ENCODE measurements around the gene CCDC3. TPM values are rescaled to one million over a fixed set of nuclear protein-coding genes. Genes with fewer than 3 reads are reported as not detected.

Gene CCDC3
- total RNA-seq, 3 donors from 2014 or later (not counting 1 experiment from before 2014, with no cell fraction given) = 0.21 to 0.23 (median 0.23) TPM

DNA sequence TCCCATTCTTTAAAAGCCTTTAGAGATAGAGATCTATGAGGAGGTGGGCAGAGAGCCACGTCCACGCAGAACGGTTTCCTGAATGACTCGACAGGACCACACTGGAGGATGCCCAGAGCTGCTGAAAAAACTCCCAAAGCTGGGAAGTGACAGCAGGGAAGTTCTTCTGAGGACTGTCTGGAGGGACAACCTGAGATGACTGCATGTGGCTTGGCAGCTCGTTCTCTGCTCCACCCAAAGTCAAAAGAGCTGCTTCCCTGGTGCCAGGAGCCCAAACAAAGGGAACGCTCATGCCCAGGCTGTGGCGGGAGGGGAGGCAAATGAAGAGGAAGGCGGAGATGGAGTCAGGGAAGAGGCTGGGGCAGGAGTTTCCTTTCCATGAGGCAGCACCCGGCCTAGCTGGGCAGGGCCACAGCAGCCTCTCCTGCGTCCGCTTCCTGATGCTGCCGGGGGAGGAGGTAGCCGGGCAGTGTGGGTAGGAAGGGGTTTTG, 95.4 kb downstream of the CCDC3 start:
- WGBS (ENCODE audit: insufficient coverage) = 74% methylated on average over 13 of the region's 13 CpGs
- peaks cover 7 to 28% of the 10 kb centered on the region in 2 donors for H3K27me3 Mint-ChIP-seq (ENCODE audit: low read depth in 2 of 2)
- H3K9me3 ChIP-seq (ENCODE audit: control insufficient read depth, insufficient read depth, low read length) = no peaks in the 10 kb centered on the region
- H3K4me1 ChIP-seq (ENCODE audit: control insufficient read depth, insufficient read depth, low read length) = no peaks in the 10 kb centered on the region
- intact Hi-C loops (cut with micrococcal nuclease) = no loop called here
- H3K36me3 ChIP-seq (ENCODE audit: control insufficient read depth, insufficient read depth, low read length) = no peaks in the 10 kb centered on the region
- no peaks in the 10 kb centered on the region for H3K27me3 ChIP-seq (ENCODE audit: control insufficient read depth, insufficient read depth, low read length)
- ATAC-seq = no peak
- H3K27ac Mint-ChIP-seq = no peak overlapping the region
- H3K4me3 ChIP-seq (ENCODE audit: low read length) = no peak overlapping the region
- TF ChIP-seq, protein P1, sequence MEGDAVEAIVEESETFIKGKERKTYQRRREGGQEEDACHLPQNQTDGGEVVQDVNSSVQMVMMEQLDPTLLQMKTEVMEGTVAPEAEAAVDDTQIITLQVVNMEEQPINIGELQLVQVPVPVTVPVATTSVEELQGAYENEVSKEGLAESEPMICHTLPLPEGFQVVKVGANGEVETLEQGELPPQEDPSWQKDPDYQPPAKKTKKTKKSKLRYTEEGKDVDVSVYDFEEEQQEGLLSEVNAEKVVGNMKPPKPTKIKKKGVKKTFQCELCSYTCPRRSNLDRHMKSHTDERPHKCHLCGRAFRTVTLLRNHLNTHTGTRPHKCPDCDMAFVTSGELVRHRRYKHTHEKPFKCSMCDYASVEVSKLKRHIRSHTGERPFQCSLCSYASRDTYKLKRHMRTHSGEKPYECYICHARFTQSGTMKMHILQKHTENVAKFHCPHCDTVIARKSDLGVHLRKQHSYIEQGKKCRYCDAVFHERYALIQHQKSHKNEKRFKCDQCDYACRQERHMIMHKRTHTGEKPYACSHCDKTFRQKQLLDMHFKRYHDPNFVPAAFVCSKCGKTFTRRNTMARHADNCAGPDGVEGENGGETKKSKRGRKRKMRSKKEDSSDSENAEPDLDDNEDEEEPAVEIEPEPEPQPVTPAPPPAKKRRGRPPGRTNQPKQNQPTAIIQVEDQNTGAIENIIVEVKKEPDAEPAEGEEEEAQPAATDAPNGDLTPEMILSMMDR (IDR thresholded peaks at IDR 0.05) = no peak
- H3K36me3 Mint-ChIP-seq = no peaks in the 10 kb centered on the region
- H3K4me1 Mint-ChIP-seq = no peaks in the 10 kb centered on the region
- no peak for DNase-seq
- H3K4me3 Mint-ChIP-seq = no peak overlapping the region
- no peaks in the 10 kb centered on the region for H3K9me3 Mint-ChIP-seq
- H3K27ac ChIP-seq (ENCODE audit: low read length) = no peak overlapping the region

DNA sequence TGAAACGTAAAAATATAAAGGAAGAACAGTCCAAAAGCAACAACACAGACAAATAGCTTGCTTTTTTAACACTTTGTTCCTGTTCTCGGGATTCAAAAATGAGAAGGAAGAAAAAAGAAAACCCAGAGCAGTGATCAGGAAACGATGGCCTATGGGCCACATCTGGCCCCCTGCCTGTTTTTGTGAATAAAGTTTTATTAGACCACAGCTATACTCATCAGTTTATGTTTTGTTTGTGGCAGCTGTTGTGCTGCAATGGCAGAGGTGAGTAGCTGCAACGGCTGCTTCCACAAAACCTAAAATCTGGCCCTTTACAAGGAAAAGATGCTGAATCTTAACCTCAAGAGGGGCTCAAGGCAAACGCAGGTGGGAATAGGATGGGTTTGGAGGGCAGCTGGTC, 96.4 kb downstream of the CCDC3 start:
- H3K4me3 Mint-ChIP-seq = no peak overlapping the region
- 87% methylated on average over 5 of the region's 5 CpGs for WGBS (ENCODE audit: insufficient coverage)
- intact Hi-C loops (cut with micrococcal nuclease) = no loop called here

DNA sequence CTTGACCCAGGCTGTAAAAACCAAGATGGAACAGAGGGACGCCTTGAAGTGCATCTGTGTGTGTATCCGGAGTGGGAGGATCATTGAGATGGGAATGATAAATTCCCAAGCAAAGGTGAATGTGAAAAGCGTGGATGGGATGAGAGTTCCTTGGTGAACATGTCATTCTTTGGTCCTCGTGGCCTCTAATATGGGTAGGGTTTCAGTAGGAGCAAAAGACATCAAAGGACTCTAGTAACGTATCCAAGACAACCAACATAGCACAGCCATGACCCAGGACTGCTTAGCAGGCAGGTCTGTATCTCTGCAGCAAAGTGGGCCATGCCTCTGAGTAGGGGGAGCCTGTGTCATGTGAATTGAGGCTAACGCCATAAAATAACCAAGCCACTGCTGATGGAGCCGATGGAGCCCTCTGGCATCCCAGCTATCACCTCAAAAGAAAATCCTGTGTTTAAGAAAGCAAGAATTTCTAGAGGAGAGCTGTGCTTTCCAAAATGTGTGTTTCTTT, 98.6 kb downstream of the CCDC3 start:
- H3K36me3 Mint-ChIP-seq = no peaks in the 10 kb centered on the region

More for the DNA sequence above, 96.4 kb downstream of the CCDC3 start:
- peaks cover 7 to 28% of the 10 kb centered on the region in 2 donors for H3K27me3 Mint-ChIP-seq (ENCODE audit: low read depth in 2 of 2)
- no peaks in the 10 kb centered on the region for H3K27me3 ChIP-seq (ENCODE audit: control insufficient read depth, insufficient read depth, low read length)
- H3K27ac Mint-ChIP-seq = no peak overlapping the region
- H3K4me1 Mint-ChIP-seq = no peaks in the 10 kb centered on the region
- no peak for DNase-seq
- no peaks in the 10 kb centered on the region for H3K9me3 Mint-ChIP-seq
- no peak overlapping the region for H3K4me3 ChIP-seq (ENCODE audit: low read length)
- no peaks in the 10 kb centered on the region for H3K4me1 ChIP-seq (ENCODE audit: control insufficient read depth, insufficient read depth, low read length)
- no peaks in the 10 kb centered on the region for H3K9me3 ChIP-seq (ENCODE audit: control insufficient read depth, insufficient read depth, low read length)
- no peak for ATAC-seq
- TF ChIP-seq, protein P1 (IDR thresholded peaks at IDR 0.05) = no peak
- no peaks in the 10 kb centered on the region for H3K36me3 Mint-ChIP-seq
- no peaks in the 10 kb centered on the region for H3K36me3 ChIP-seq (ENCODE audit: control insufficient read depth, insufficient read depth, low read length)
- H3K27ac ChIP-seq (ENCODE audit: low read length) = no peak overlapping the region

More for the DNA sequence above, 98.6 kb downstream of the CCDC3 start:
- TF ChIP-seq, protein P1 (IDR thresholded peaks at IDR 0.05) = no peak
- H3K4me1 ChIP-seq (ENCODE audit: control insufficient read depth, insufficient read depth, low read length) = no peaks in the 10 kb centered on the region
- Mint-ChIP-seq H3K9me3 (no peaks in the 10 kb centered on the region), H3K4me1 (no peaks in the 10 kb centered on the region), H3K27me3 (ENCODE audit: low read depth in 2 of 2) (peaks cover 7 to 28% of the 10 kb centered on the region in 2 donors), H3K27ac (no peak overlapping the region), H3K4me3 (no peak overlapping the region)
- no peaks in the 10 kb centered on the region for H3K9me3 ChIP-seq (ENCODE audit: control insufficient read depth, insufficient read depth, low read length)
- no peak overlapping the region for H3K27ac ChIP-seq (ENCODE audit: low read length)
- no peak overlapping the region for H3K4me3 ChIP-seq (ENCODE audit: low read length)
- ATAC-seq = no peak
- DNase-seq = no peak
- H3K36me3 ChIP-seq (ENCODE audit: control insufficient read depth, insufficient read depth, low read length) = no peaks in the 10 kb centered on the region
- H3K27me3 ChIP-seq (ENCODE audit: control insufficient read depth, insufficient read depth, low read length) = no peaks in the 10 kb centered on the region
- WGBS (ENCODE audit: insufficient coverage) = 89% methylated on average over 6 of the region's 7 CpGs
- intact Hi-C loops (cut with micrococcal nuclease) = loop anchor here (2.0 to 5.0 kb wide), 3 partner anchors 174 to 688 kb away; no protein-coding TSS in a partner anchor
